GM19025 (cell line): ENCODE measurements around the gene IL20.
"Not testable (repeated sequence)": the region's sequence is repeated elsewhere in the genome, so short reads cannot be mapped to it uniquely, and the experiment has no call there.

ENCODE experiments used
- ATAC-seq: cut with Tn5 transposase; IDR thresholded peaks from one replicate; pipeline ENCODE4 v1.9.1; 2021; ENCODE audit warnings: mild to moderate bottlenecking, low read depth, moderate library complexity; ENCODE audit not compliant: unreplicated experiment

The IL20 gene

GRCh38 chr1:206841609-206842323, 23.7 kb upstream of the IL20 start:
- no peak for ATAC-seq

- ATAC-seq: no peak
Observed at GRCh38 chr1:206842854-206843253, 22.6 kb upstream of the IL20 start.

GRCh38 chr1:206843626-206844025, 21.8 kb upstream of the IL20 start:
- ATAC-seq: no peak

GRCh38 chr1:206846487-206846886, 18.9 kb upstream of the IL20 start:
- no peak for ATAC-seq

GRCh38 chr1:206847337-206847834, 18.0 kb upstream of the IL20 start:
- no peak for ATAC-seq

GRCh38 chr1:206847946-206848345, 17.5 kb upstream of the IL20 start:
- ATAC-seq: no peak

- no peak for ATAC-seq
Observed at GRCh38 chr1:206850401-206850800, 15.0 kb upstream of the IL20 start.

GRCh38 chr1:206851341-206852010, 13.9 kb upstream of the IL20 start:
- ATAC-seq: no peak

GRCh38 chr1:206852662-206853061, 12.8 kb upstream of the IL20 start:
- ATAC-seq: not testable (repeated sequence)

GRCh38 chr1:206853696-206854095, 11.7 kb upstream of the IL20 start:
- not testable (repeated sequence) for ATAC-seq

GRCh38 chr1:206854401-206855129, 10.9 kb upstream of the IL20 start:
- ATAC-seq: no peak

- no peak for ATAC-seq
Observed at GRCh38 chr1:206855859-206856258, 9.6 kb upstream of the IL20 start.

- ATAC-seq: no peak
Observed at GRCh38 chr1:206856674-206857464, 8.6 kb upstream of the IL20 start.

- no peak for ATAC-seq
Observed at GRCh38 chr1:206859082-206859521, 6.3 kb upstream of the IL20 start.

- ATAC-seq: no peak
Observed at GRCh38 chr1:206860165-206860564, 5.3 kb upstream of the IL20 start.

GRCh38 chr1:206863266-206863665, 2.2 kb upstream of the IL20 start:
- no peak for ATAC-seq

GRCh38 chr1:206866062-206866461, 639 bp downstream of the IL20 start:
- ATAC-seq: no peak

GRCh38 chr1:206867239-206867638, 1.8 kb downstream of the IL20 start:
- ATAC-seq: no peak

- ATAC-seq: no peak
Observed at GRCh38 chr1:206867716-206868115, 2.3 kb downstream of the IL20 start.

- ATAC-seq: no peak
Observed at GRCh38 chr1:206868264-206868663, 2.8 kb downstream of the IL20 start.
